Measurements from ENCODE around the gene LRRN1. TPM values are rescaled to one million over a fixed set of nuclear protein-coding genes. Genes with fewer than 3 reads are reported as not detected.

The LRRN1 gene
- total RNA-seq, 1 donor, result not detected

DNA sequence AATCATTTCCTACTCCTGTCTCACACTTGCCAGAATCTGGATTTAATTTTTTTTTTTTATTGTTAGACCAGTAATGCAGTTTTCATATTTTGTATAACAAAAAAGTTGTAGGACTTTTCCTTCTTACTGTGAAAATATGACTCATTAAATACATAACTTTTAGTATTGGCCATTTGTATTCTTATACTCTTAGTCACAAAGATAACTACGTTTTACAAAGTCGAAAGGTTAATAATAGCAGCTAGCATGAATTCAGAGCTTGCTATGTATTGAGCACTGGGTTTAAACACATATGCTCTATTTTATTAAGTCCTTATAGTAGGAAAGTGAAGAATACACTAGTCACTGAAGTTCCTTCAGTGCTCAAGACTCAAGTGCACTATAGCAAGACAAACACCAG, 43.1 kb downstream of the LRRN1 start:
- TF ChIP-seq, protein P1, sequence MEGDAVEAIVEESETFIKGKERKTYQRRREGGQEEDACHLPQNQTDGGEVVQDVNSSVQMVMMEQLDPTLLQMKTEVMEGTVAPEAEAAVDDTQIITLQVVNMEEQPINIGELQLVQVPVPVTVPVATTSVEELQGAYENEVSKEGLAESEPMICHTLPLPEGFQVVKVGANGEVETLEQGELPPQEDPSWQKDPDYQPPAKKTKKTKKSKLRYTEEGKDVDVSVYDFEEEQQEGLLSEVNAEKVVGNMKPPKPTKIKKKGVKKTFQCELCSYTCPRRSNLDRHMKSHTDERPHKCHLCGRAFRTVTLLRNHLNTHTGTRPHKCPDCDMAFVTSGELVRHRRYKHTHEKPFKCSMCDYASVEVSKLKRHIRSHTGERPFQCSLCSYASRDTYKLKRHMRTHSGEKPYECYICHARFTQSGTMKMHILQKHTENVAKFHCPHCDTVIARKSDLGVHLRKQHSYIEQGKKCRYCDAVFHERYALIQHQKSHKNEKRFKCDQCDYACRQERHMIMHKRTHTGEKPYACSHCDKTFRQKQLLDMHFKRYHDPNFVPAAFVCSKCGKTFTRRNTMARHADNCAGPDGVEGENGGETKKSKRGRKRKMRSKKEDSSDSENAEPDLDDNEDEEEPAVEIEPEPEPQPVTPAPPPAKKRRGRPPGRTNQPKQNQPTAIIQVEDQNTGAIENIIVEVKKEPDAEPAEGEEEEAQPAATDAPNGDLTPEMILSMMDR (IDR thresholded peaks at IDR 0.05; ENCODE audit: insufficient read depth, low read length), result no peak
- DNase-seq (ENCODE audit: low read depth), result no peak
- no peak overlapping the region for H3K4me3 ChIP-seq (ENCODE audit: low read depth, low read length)

- DNase-seq (ENCODE audit: low read depth), result no peak
- TF ChIP-seq, protein P1 (IDR thresholded peaks at IDR 0.05; ENCODE audit: insufficient read depth, low read length), result no peak
- no peak overlapping the region for H3K4me3 ChIP-seq (ENCODE audit: low read depth, low read length)
These were observed 49.0 kb downstream of the LRRN1 start for GRCh38 chr3:3847994-3848922.

GRCh38 chr3:3848923-3849275, 49.7 kb downstream of the LRRN1 start:
- TF ChIP-seq, protein P1 (IDR thresholded peaks at IDR 0.05; ENCODE audit: insufficient read depth, low read length), result no peak
- no peak overlapping the region for H3K4me3 ChIP-seq (ENCODE audit: low read depth, low read length)
- no peak for DNase-seq (ENCODE audit: low read depth)

DNA sequence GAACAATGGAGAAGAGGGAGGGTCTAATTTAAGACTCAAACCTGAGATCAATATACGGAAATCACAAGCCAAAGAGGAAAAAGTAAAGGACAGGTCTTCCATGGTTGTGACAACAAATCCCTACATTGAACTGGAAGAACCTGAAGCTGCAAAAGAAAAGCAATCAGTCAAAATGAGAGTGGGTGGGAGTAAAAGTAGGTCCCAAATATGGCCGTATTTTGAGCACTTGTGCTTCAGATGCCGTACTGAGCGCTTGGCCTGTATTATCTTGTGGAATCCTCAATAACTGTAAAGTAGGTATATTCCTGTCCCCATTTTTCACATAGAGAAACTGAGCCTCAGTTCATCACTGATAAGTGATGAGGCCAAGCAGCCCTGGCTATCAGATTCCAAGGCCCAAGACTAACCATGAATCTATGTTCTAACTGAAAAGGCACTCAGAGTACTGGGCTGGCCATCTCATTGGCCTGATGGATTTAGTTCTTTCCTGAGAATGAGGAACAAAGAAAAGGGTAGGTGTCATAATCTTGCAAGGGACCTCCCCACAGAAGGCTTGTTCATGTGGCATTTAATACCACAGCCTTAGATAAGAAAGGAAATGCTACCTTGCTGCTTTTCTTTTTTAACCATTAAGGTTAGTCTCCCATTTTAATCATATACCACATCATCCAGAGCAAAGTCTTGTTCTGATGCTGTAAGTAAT, 52.5 kb downstream of the LRRN1 start:
- TF ChIP-seq, protein P1 (IDR thresholded peaks at IDR 0.05; ENCODE audit: insufficient read depth, low read length), result no peak
- H3K4me3 ChIP-seq (ENCODE audit: low read depth, low read length), result no peak overlapping the region
- no peak for DNase-seq (ENCODE audit: low read depth)

DNA sequence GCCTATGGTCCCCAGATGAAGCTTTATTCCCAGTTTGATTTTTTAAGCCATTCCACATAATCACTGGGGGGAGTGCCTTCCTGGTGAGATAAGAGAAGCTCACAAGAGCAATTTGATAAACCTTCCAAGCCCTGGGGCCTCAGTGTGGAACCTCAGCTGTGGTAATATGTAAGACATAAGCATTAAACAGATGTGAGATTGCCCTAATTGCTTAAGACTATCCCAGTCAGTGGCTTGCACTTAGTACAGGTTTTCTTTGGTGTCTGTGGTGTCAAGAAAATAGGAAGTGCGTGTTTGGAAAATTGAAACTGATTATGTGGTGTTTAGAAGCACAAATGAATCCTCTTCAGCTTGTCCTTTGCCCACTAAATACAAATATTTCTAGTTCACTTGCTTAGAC, 54.3 kb downstream of the LRRN1 start:
- no peak overlapping the region for H3K4me3 ChIP-seq (ENCODE audit: low read depth, low read length)
- no peak for DNase-seq (ENCODE audit: low read depth)

DNA sequence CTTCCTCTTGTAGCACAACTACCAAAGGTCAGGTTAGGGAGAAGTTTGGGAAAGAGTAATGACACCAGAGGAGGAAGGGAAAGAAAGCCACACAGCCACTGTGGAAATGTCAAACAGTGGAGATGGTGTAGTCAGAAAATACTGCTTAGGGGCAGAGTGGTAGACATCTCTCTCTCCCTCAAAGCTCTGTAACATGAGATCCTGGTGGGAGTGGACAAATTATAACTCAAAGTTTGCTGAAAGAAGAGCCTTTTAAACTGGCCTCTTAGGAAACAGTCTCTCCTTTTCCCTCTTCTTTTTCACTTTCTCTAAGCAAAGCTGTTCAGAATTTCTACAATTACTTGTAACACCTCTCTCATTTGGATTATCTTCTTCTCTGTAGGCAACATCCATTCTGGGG, 55.8 kb downstream of the LRRN1 start:
- no peak overlapping the region for H3K4me3 ChIP-seq (ENCODE audit: low read depth, low read length)
- DNase-seq (ENCODE audit: low read depth), result no peak
- TF ChIP-seq, protein P1 (IDR thresholded peaks at IDR 0.05; ENCODE audit: insufficient read depth, low read length), result no peak

More for the DNA sequence above, 54.3 kb downstream of the LRRN1 start:
- TF ChIP-seq, protein P1 (IDR thresholded peaks at IDR 0.05; ENCODE audit: insufficient read depth, low read length), result no peak
